Esophagus muscularis mucosa (tissue), 4 donors: ENCODE data around the gene B3GNT7. TPM values are rescaled to one million over a fixed set of nuclear protein-coding genes. Genes with fewer than 3 reads are reported as not detected.
A peak's percentile ranks its signal among the peaks of the same experiment; 100 is the strongest.

ENCODE experiments used
- DNase-seq: peaks from one replicate; pipeline ENCODE4 v3.0.0-alpha.2; 2017; ENCODE audit errors: extremely low spot score
- H3K27ac ChIP-seq, 4 donors: fragments of 200-600 bp; sonication (generic); replicated peaks in 1 of 4; 1 replicate in 3 of 4; 2 replicates in 1 of 4; pipeline ENCODE4 v1.5.1; 2016 to 2019; ENCODE audit warnings: mild to moderate bottlenecking in 1 of 4
- H3K27me3 ChIP-seq, 4 donors: fragments of 200-600 bp; sonication (generic); one replicate each; pipeline versions ENCODE4 v1.5.1 to v1.6.0; 2016 to 2019
- H3K36me3 ChIP-seq, 4 donors: fragments of 200-600 bp; sonication (generic); one replicate each; pipeline ENCODE4 v1.5.1; 2016 to 2019
- H3K4me1 ChIP-seq, 4 donors: fragments of 200-600 bp; sonication (generic); one replicate each; pipeline ENCODE4 v1.5.1; 2016 to 2019
- H3K4me3 ChIP-seq, 4 donors: fragments of 200-600 bp; sonication (generic); 1 replicate in 2 of 4; 2 replicates in 2 of 4; pipeline ENCODE4 v1.5.1; 2016 to 2019; ENCODE audit warnings: mild to moderate bottlenecking in 4 of 4, moderate library complexity in 1 of 4
- H3K9me3 ChIP-seq, 4 donors: fragments of 200-600 bp; sonication (generic); 1 replicate in 3 of 4; 2 replicates in 1 of 4; pipeline ENCODE4 v1.5.1; 2016 to 2019
- EP300 ChIP-seq: sonication (generic); formaldehyde crosslinking; IDR thresholded peaks from one replicate; pipeline ENCODE4 v1.6.1; 2017; ENCODE audit warnings: antibody characterized with exemption
- POLR2A ChIP-seq: fragments of 450-650 bp; IDR thresholded peaks from one replicate; pipeline ENCODE4 v1.6.1; 2017; ENCODE audit warnings: antibody characterized with exemption, moderate library complexity, mild to moderate bottlenecking, low read depth
- POLR2AphosphoS5 ChIP-seq, 2 donors: sonication (generic); formaldehyde crosslinking; IDR thresholded peaks; one replicate each; pipeline ENCODE4 v1.6.1; 2017; ENCODE audit warnings: antibody characterized with exemption in 2 of 2
- WGBS: methylation state at CpG from one replicate; pipeline ENCODE4 v1.1.5; 2018; 5-methylcytosine and 5-hydroxymethylcytosine counted together
- intact Hi-C: fragments of 100-400 bp; cut with DNase I; formaldehyde crosslinking; loops from one replicate; pipeline ENCODE4 v1.15.1; 2023
- total RNA-seq, 4 donors: library from RNA; depleted of rRNA; stranded (reverse); fragments of >200 nt; gene quantifications; one replicate each; pipeline versions ENCODE4 v1.1.0 to v1.2.1, GENCODE V29; 2016
- TF ChIP-seq, protein P1 (sequence below), 3 experiments: fragments of 200-600 bp in 2 of 3; fragments of 450-650 bp in 1 of 3; sonication (generic) in 2 of 3; IDR thresholded peaks; one replicate each; pipeline ENCODE4 v1.5.1; 2017 to 2019; ENCODE audit warnings: antibody characterized with exemption in 3 of 3, mild to moderate bottlenecking in 2 of 3, moderate library complexity in 1 of 3

B3GNT7 gene
- total RNA-seq, 4 donors from 2014 or later = 3.7 to 7.0 (median 4.5) TPM

DNA sequence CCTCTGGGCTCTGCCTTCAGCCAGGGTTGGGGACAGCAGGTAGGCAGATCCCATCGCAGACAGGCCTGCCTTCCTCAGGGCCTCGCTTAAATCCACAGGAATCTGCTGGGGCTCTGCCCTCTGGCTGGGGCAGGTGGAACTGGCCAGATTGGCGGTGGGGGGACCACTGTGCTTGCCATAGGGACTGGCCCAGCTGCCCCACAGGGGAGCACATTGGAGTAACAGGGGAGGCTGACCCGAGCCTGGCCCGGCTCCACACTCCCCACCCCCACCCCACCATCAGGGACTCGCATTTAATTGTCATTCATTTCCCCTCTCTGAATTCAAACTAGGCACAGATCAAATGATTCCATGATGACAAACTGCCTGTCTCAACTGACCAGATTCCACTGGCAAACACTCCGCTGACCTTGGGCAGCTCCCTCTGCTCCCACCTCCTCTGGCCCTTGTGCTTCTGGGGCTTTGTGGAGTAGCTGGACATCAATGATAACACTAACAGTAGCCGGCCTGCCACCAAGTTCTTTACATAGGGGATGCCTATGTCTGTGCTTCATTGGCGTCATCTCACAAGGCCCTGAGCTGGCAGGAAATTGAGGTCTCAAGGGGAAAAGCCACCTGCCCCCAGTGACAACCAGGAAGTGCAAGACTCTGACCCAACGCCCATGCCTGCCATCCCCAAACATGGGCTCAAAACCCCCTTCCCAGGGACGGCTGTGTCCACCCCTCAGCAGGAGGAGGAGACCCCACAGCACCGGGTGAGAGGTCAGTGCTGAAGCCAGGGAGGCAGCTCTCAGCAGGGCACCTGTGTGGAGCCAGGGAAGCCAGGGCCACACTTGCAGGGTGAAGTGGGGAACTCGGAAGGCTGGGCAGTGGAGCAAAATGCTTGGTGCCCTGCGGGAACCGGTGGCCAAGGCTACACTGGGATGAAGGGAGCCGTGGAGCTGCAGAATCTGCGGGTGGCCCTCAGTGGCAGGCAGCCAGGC lies 2.1 kb upstream of the B3GNT7 start:
- peaks cover 0 to 8% (median 0%) of the 10 kb centered on the region in 4 donors for H3K36me3 ChIP-seq
- H3K4me1 ChIP-seq = peaks cover 2 to 22% (median 15%) of the 10 kb centered on the region in 4 donors
- no peak overlapping the region for H3K4me3 ChIP-seq
- no peak overlapping the region for H3K27ac ChIP-seq
- DNase-seq = no peak
- intact Hi-C loops = no loop called here
- no peaks in the 10 kb centered on the region for H3K9me3 ChIP-seq
- 82% methylated on average over 12 of the region's 17 CpGs for WGBS
- H3K27me3 ChIP-seq = peaks cover 0 to 49% (median 22%) of the 10 kb centered on the region in 4 donors
- no peak for TF ChIP-seq POLR2AphosphoS5 (IDR thresholded peaks at IDR 0.05)

DNA sequence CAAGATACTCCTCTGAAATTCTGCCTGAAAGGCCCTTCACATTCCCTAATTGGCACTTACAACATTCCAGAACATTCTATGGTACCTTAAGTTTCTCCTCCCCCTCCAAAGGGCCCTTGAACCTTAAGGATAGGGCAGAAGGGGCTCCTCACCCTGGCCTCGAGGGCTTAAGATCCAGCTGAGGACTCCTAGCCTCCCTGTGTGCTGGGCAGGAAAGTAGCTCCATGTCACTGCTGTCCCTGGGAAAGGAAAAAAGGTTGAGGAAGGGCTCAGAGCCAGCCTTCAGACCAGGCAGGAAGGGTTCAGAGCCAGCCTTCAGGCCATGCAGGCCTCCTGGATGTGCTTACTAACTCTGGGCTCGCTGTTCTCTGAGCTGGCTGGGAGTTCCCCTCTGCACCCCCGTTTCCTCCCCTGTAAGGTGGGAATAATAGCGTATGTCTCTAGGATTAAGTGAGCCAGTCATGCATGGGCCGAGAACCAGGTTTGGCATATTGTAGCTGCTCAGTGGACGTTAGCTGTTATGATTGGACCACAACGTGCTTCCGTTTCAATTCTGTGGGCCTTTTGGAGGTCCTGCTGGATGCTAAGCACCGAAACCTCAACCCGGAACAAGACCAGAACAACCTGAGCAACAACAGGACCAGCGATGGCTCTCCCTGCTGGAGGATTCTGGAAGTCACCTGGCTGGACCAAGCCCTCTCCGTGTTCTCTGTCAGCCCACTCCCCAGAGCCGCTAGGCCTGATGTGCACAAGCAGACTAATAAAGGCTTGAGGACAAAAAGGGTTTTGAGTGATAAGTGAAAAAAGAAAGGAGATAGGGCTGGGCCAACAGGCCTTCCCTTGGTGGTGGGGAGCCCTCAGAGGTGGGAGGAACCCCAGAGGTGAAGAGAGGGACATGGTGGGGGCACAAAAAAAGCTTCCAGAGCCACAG lies 1.0 kb upstream of the B3GNT7 start:
- TF ChIP-seq EP300 (no peak), POLR2A (no peak), POLR2AphosphoS5 (IDR thresholded peaks at IDR 0.05) (no peak)
- TF ChIP-seq, protein P1, sequence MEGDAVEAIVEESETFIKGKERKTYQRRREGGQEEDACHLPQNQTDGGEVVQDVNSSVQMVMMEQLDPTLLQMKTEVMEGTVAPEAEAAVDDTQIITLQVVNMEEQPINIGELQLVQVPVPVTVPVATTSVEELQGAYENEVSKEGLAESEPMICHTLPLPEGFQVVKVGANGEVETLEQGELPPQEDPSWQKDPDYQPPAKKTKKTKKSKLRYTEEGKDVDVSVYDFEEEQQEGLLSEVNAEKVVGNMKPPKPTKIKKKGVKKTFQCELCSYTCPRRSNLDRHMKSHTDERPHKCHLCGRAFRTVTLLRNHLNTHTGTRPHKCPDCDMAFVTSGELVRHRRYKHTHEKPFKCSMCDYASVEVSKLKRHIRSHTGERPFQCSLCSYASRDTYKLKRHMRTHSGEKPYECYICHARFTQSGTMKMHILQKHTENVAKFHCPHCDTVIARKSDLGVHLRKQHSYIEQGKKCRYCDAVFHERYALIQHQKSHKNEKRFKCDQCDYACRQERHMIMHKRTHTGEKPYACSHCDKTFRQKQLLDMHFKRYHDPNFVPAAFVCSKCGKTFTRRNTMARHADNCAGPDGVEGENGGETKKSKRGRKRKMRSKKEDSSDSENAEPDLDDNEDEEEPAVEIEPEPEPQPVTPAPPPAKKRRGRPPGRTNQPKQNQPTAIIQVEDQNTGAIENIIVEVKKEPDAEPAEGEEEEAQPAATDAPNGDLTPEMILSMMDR (IDR thresholded peaks at IDR 0.05) = no peak
- intact Hi-C loops = no loop called here
- Histone ChIP-seq H3K4me3 (no peak overlapping the region), H3K9me3 (no peaks in the 10 kb centered on the region), H3K36me3 (peaks cover 0 to 13% (median 0%) of the 10 kb centered on the region in 4 donors), H3K27ac (no peak overlapping the region), H3K27me3 (peaks cover 0 to 49% (median 22%) of the 10 kb centered on the region in 4 donors), H3K4me1 (peaks cover 4 to 23% (median 18%) of the 10 kb centered on the region in 4 donors)
- DNase-seq = no peak
- 91% methylated on average over 13 of the region's 13 CpGs for WGBS

DNA sequence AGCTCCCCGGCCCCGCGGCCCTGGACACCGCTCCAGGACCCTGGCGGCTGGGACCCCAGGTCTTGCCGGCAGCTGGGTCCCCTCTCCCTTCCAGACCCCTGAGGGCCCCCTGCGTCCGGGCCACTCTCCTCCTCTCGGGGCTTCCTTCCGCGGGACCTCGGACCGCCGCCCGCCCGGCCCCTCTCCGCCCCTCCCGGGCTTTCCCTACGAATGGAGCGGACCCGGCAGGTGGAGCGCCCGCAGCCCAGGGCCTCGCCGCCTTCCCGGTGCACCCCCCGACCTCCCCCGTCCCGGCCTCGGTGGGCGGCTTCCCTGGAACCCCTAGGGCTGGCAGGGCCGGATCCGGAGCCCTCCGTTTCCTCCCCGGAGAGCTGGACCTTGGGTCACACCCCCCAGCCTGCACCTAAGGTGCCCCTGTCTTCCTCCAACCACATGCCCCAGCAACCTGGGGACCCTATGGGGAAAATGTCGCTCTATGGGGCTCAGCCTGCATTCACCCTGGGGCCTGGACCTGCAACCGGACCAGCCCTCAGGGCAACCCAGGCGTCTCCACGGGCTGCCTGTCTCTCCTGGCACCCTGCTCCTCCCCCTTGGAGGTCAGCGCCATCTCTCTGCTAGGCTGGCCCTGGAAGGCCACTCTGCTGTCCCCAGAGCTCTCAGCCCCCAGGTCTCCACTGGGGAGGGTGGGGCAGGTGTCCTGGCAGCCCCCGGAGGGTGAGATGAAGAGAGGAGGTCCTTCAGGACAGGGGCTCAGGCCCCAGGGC lies 730 bp downstream of the B3GNT7 start:
- no peak for DNase-seq
- 35% methylated on average over 17 of the region's 41 CpGs for WGBS

DNA sequence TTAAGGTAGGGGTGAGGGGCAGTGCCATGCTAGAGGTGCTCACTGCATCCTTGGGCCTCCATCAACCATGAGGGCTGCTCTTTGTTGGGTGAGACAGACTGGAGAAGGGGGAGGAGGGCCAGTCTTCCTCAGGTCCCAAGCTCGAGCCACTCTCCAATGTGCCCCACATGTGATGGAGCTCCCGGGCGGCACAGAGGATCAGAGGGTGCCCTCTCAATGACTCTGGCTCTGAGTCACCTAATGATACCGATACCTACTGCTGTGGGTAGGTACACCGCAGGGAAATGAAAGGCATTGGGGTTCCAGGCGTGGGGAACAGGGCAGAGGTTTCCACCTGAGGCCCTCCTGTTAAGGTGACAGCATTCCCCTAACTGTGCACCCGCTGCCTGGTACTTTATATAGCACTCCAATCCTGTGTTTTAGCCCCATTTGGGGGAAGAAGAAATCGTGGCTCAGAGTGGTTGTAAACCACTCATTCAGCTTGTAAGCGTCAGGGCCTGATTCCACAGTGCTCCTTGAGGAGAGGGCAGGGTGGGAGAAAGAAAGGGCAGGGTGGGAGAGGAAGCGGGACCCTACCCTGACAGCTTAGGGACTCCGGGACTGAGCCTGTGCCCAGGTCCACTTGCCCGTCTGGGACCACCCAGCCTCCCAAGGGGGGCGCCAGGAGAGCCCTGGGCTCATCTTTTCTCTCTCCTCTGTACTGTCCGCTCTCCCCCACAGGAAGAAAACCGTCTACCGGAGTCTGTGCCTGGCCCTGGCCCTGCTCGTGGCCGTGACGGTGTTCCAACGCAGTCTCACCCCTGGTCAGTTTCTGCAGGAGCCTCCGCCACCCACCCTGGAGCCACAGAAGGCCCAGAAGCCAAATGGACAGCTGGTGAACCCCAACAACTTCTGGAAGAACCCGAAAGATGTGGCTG lies 1.8 kb downstream of the B3GNT7 start:
- Histone ChIP-seq H3K36me3 (peaks cover 0 to 13% (median 0%) of the 10 kb centered on the region in 4 donors), H3K27ac (no peak overlapping the region), H3K4me1 (peaks cover 16 to 35% (median 29%) of the 10 kb centered on the region in 4 donors), H3K4me3 (peak overlapping the region in 1 of 4 donors; percentile 53), H3K9me3 (no peaks in the 10 kb centered on the region), H3K27me3 (peaks cover 0 to 49% (median 22%) of the 10 kb centered on the region in 4 donors)
- intact Hi-C loops = no loop called here
- TF ChIP-seq EP300 (no peak), POLR2A (no peak), POLR2AphosphoS5 (IDR thresholded peaks at IDR 0.05) (no peak)
- TF ChIP-seq, protein P1 (IDR thresholded peaks at IDR 0.05) = no peak
- 92% methylated on average over 20 of the region's 22 CpGs for WGBS
- DNase-seq = no peak

More for the DNA sequence above, 730 bp downstream of the B3GNT7 start:
- intact Hi-C loops = no loop called here
- peaks cover 0 to 13% (median 0%) of the 10 kb centered on the region in 4 donors for H3K36me3 ChIP-seq
- peaks cover 16 to 35% (median 29%) of the 10 kb centered on the region in 4 donors for H3K4me1 ChIP-seq
- TF ChIP-seq POLR2AphosphoS5 (IDR thresholded peaks at IDR 0.05) = no peak
- peak overlapping the region; percentile 49 to 57 (median 54) for H3K4me3 ChIP-seq
- H3K9me3 ChIP-seq = no peaks in the 10 kb centered on the region
- peak overlapping the region in 2 of 4 donors; percentile 51 to 64 for H3K27ac ChIP-seq
- peaks cover 0 to 49% (median 22%) of the 10 kb centered on the region in 4 donors for H3K27me3 ChIP-seq
